Amniotic stem cell (primary cell): ENCODE results near the gene UGT1A4.

ENCODE experiments used
- DNase-seq: peaks from one replicate; lab custom pipeline; 2025; lab: John Stamatoyannopoulos, UW

The UGT1A4 gene

GRCh38 chr2:233791151-233791882 is 72.8 kb downstream of the UGT1A4 start:
- no peak for DNase-seq

- no peak for DNase-seq
Measured at GRCh38 chr2:233791883-233792329, 73.4 kb downstream of the UGT1A4 start.

- no peak for DNase-seq
Measured at GRCh38 chr2:233792720-233793119, 74.2 kb downstream of the UGT1A4 start.

- DNase-seq, result no peak
Measured at GRCh38 chr2:233793465-233794127, 75.1 kb downstream of the UGT1A4 start.

GRCh38 chr2:233794128-233794658 is 75.7 kb downstream of the UGT1A4 start:
- DNase-seq, result no peak

GRCh38 chr2:233795735-233796171 is 77.2 kb downstream of the UGT1A4 start:
- DNase-seq, result no peak

GRCh38 chr2:233796254-233796653 is 77.7 kb downstream of the UGT1A4 start:
- no peak for DNase-seq

- DNase-seq, result no peak
Measured at GRCh38 chr2:233798335-233799086, 80.0 kb downstream of the UGT1A4 start.

GRCh38 chr2:233799087-233799665 is 80.6 kb downstream of the UGT1A4 start:
- no peak for DNase-seq

GRCh38 chr2:233799716-233800115 is 81.2 kb downstream of the UGT1A4 start:
- DNase-seq, result no peak

GRCh38 chr2:233800208-233800607 is 81.7 kb downstream of the UGT1A4 start:
- no peak for DNase-seq

GRCh38 chr2:233801357-233802131 is 83.0 kb downstream of the UGT1A4 start:
- DNase-seq, result no peak

GRCh38 chr2:233802132-233802815 is 83.7 kb downstream of the UGT1A4 start:
- no peak for DNase-seq

GRCh38 chr2:233803292-233803911 is 84.9 kb downstream of the UGT1A4 start:
- no peak for DNase-seq

GRCh38 chr2:233803994-233804393 is 85.5 kb downstream of the UGT1A4 start:
- no peak for DNase-seq

- DNase-seq, result no peak
Measured at GRCh38 chr2:233807215-233807865, 88.8 kb downstream of the UGT1A4 start.

- DNase-seq, result no peak
Measured at GRCh38 chr2:233807966-233808935, 89.7 kb downstream of the UGT1A4 start.

- no peak for DNase-seq
Measured at GRCh38 chr2:233810385-233810784, 91.8 kb downstream of the UGT1A4 start.

GRCh38 chr2:233811087-233811486 is 92.6 kb downstream of the UGT1A4 start:
- DNase-seq, result no peak
